H1 (cell line): Measurements from ENCODE around the gene CST9L. TPM values are rescaled to one million over a fixed set of nuclear protein-coding genes. Genes with fewer than 3 reads are reported as not detected.
A peak's percentile ranks its signal among the peaks of the same experiment; 100 is the strongest.

Source experiments
- CBX8 ChIP-seq: fragments of 300-800, 300-1000 bp; sonication (generic); IDR thresholded peaks from 2 replicates; pipeline ENCODE4 v1.7.1; 2016; ENCODE audit warnings: low read depth, low read length, borderline replicate concordance
- EGR1 ChIP-seq: IDR thresholded peaks from 2 replicates; pipeline ENCODE4 v1.6.1; 2011; ENCODE audit warnings: low read depth, low read length, borderline replicate concordance
- KDM4A ChIP-seq: IDR thresholded peaks from one replicate; pipeline ENCODE4 v1.7.1; 2012; ENCODE audit warnings: low read depth, mild to moderate bottlenecking, moderate library complexity, low read length, inconsistent platforms; ENCODE audit not compliant: severe bottlenecking
- RAD21 ChIP-seq, 2 experiments: IDR thresholded peaks in 1 of 2; conservative IDR thresholded peaks in 1 of 2; 2 replicates each; pipeline ENCODE4 v1.6.1; 2011; ENCODE audit warnings: low read depth in 2 of 2, low read length in 2 of 2, improper control_type of control experiment in 1 of 2, inconsistent platforms in 1 of 2, mild to moderate bottlenecking in 1 of 2, moderate library complexity in 1 of 2
- RNF2 ChIP-seq: fragments of 200-900, 300-1000 bp; sonication (generic); IDR thresholded peaks from 2 replicates; pipeline ENCODE4 v1.7.1; 2016; ENCODE audit warnings: borderline replicate concordance, low read depth, mild to moderate bottlenecking, antibody characterized with exemption, low read length; ENCODE audit not compliant: poor library complexity, severe bottlenecking; ENCODE audit errors: missing control alignments
- SAP30 ChIP-seq: fragments of 300-600 bp; sonication (generic); IDR thresholded peaks from 2 replicates; pipeline ENCODE4 v1.7.1; 2012; ENCODE audit warnings: low read length, moderate library complexity, mild to moderate bottlenecking, inconsistent platforms; ENCODE audit not compliant: insufficient read depth, insufficient replicate concordance
- TAF7 ChIP-seq: optimal IDR thresholded peaks from 2 replicates; pipeline ENCODE3; 2011; ENCODE audit warnings: low read depth, mild to moderate bottlenecking, inconsistent platforms, low read length, moderate library complexity, borderline replicate concordance
- polyA plus RNA-seq, 7 experiments: library from polyadenylated mRNA; depleted of rRNA in 3 of 7; stranded (reverse) in 5 of 7; unstranded in 2 of 7; fragments of >200 nt in 5 of 7; fragments of 200-250 nt in 2 of 7; gene quantifications; 1 replicate in 5 of 7; 2 replicates in 1 of 7; 4 replicates in 1 of 7; pipeline versions ENCODE4 v1.2.1 to v1.2.3, GENCODE V29; 2011 to 2013; ENCODE audit warnings: missing spikeins in 2 of 7, mixed read lengths in 2 of 7
- total RNA-seq: library from RNA; stranded (reverse); fragmentation: NEBNext Ultra II Directional; extraction: Animal tissue kit (Norgen Biotek cat#: 25700); gene quantifications from 2 replicates; pipeline ENCODE4 v1.2.1, GENCODE V29; 2021
- TF ChIP-seq, protein P1 (sequence below): fragments of 300-600 bp; sonication (generic); IDR thresholded peaks from 2 replicates; pipeline ENCODE4 v1.7.1; 2012; ENCODE audit warnings: low read length, moderate library complexity, mild to moderate bottlenecking, inconsistent platforms; ENCODE audit not compliant: insufficient replicate concordance

The CST9L gene
- total and polyA plus RNA-seq, 2 of the 8 experiments (the other 6 are each of a cell fraction or from before 2014, with no cell fraction given), result not detected

DNA sequence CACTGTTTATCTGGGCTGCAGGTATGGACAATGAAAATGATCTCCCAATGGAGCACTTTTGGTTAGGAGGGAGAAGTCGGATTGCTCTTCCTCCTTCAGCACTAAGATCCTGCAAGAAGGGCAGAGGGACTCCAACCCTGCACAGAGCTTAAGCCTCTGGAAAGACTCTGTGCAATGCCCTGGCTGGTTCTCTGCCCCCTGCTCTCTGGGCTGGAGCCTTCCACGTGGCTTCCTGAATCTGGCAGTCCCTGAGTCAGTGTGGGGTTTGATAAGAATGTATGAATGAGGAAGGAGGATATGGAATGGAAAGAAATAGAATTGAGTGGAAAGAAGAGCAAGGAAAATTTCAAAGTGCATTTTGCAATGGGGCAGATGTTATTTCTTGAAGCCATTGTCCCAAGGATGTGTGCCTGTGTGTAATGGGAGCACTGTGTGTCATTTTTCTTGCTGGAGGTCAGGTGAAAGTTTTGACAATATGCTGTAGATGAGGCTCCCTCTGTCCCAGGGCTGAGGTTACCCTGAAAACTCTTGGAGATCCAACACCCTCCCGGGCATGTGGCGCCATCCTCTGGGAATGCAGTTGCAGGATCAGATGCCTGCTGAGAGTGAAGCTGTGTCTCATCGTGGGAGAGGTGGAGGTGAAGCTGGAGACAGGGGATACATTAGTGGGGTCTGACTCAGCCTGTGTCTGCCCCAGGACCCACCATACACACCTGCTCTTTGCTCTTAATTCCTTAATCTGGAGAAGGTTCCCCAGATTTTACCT lies 16.3 kb upstream of the CST9L start (continued):
- TF ChIP-seq, protein P1, sequence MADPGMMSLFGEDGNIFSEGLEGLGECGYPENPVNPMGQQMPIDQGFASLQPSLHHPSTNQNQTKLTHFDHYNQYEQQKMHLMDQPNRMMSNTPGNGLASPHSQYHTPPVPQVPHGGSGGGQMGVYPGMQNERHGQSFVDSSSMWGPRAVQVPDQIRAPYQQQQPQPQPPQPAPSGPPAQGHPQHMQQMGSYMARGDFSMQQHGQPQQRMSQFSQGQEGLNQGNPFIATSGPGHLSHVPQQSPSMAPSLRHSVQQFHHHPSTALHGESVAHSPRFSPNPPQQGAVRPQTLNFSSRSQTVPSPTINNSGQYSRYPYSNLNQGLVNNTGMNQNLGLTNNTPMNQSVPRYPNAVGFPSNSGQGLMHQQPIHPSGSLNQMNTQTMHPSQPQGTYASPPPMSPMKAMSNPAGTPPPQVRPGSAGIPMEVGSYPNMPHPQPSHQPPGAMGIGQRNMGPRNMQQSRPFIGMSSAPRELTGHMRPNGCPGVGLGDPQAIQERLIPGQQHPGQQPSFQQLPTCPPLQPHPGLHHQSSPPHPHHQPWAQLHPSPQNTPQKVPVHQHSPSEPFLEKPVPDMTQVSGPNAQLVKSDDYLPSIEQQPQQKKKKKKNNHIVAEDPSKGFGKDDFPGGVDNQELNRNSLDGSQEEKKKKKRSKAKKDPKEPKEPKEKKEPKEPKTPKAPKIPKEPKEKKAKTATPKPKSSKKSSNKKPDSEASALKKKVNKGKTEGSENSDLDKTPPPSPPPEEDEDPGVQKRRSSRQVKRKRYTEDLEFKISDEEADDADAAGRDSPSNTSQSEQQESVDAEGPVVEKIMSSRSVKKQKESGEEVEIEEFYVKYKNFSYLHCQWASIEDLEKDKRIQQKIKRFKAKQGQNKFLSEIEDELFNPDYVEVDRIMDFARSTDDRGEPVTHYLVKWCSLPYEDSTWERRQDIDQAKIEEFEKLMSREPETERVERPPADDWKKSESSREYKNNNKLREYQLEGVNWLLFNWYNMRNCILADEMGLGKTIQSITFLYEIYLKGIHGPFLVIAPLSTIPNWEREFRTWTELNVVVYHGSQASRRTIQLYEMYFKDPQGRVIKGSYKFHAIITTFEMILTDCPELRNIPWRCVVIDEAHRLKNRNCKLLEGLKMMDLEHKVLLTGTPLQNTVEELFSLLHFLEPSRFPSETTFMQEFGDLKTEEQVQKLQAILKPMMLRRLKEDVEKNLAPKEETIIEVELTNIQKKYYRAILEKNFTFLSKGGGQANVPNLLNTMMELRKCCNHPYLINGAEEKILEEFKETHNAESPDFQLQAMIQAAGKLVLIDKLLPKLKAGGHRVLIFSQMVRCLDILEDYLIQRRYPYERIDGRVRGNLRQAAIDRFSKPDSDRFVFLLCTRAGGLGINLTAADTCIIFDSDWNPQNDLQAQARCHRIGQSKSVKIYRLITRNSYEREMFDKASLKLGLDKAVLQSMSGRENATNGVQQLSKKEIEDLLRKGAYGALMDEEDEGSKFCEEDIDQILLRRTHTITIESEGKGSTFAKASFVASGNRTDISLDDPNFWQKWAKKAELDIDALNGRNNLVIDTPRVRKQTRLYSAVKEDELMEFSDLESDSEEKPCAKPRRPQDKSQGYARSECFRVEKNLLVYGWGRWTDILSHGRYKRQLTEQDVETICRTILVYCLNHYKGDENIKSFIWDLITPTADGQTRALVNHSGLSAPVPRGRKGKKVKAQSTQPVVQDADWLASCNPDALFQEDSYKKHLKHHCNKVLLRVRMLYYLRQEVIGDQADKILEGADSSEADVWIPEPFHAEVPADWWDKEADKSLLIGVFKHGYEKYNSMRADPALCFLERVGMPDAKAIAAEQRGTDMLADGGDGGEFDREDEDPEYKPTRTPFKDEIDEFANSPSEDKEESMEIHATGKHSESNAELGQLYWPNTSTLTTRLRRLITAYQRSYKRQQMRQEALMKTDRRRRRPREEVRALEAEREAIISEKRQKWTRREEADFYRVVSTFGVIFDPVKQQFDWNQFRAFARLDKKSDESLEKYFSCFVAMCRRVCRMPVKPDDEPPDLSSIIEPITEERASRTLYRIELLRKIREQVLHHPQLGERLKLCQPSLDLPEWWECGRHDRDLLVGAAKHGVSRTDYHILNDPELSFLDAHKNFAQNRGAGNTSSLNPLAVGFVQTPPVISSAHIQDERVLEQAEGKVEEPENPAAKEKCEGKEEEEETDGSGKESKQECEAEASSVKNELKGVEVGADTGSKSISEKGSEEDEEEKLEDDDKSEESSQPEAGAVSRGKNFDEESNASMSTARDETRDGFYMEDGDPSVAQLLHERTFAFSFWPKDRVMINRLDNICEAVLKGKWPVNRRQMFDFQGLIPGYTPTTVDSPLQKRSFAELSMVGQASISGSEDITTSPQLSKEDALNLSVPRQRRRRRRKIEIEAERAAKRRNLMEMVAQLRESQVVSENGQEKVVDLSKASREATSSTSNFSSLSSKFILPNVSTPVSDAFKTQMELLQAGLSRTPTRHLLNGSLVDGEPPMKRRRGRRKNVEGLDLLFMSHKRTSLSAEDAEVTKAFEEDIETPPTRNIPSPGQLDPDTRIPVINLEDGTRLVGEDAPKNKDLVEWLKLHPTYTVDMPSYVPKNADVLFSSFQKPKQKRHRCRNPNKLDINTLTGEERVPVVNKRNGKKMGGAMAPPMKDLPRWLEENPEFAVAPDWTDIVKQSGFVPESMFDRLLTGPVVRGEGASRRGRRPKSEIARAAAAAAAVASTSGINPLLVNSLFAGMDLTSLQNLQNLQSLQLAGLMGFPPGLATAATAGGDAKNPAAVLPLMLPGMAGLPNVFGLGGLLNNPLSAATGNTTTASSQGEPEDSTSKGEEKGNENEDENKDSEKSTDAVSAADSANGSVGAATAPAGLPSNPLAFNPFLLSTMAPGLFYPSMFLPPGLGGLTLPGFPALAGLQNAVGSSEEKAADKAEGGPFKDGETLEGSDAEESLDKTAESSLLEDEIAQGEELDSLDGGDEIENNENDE, result no peak
- TF ChIP-seq RNF2 (no peak), TAF7 (no peak), RAD21 (IDR thresholded peaks at IDR 0.05 in 1 of 2, conservative IDR thresholded peaks at IDR 0.05 in 1 of 2; ENCODE audit: low read depth in 2 of 2, low read length in 2 of 2) (peak; percentile 68 to 78), EGR1 (no peak), SAP30 (no peak), KDM4A (no peak), CBX8 (no peak)
